Ovary (tissue), 9 donors: ENCODE results near the gene ANGPTL4. TPM values are rescaled to one million over a fixed set of nuclear protein-coding genes. Genes with fewer than 3 reads are reported as not detected.

Source experiments
- DNase-seq, 5 donors: peaks; one replicate each; pipeline ENCODE4 v3.0.0-alpha.2; 2019 to 2020
- H3K27ac ChIP-seq, 2 donors: fragments of 200-600 bp; one replicate each; pipeline versions ENCODE4 v1.5.1 to v1.8.0; 2019 to 2022
- H3K27me3 ChIP-seq: fragments of 200-600 bp; one replicate; pipeline ENCODE4 v1.8.0; 2022
- H3K36me3 ChIP-seq: fragments of 200-600 bp; sonication (generic); one replicate; pipeline ENCODE4 v1.5.1; 2019
- H3K4me1 ChIP-seq: one replicate; pipeline ENCODE4 v1.8.1; 2013; ENCODE audit warnings: mild to moderate bottlenecking, moderate library complexity; ENCODE audit not compliant: insufficient read depth
- H3K4me3 ChIP-seq: fragments of 200-600 bp; sonication (generic); one replicate; pipeline ENCODE4 v1.5.1; 2017
- H3K9me3 ChIP-seq, 2 donors: fragments of 200-600 bp in 1 of 2; sonication (generic) in 1 of 2; one replicate each; pipeline versions ENCODE4 v1.5.1 to v1.8.1; 2013 to 2019; ENCODE audit warnings: mild to moderate bottlenecking in 1 of 2, moderate library complexity in 1 of 2
- CTCF ChIP-seq, 3 donors: fragments of 450-650 bp in 2 of 3; fragments of 200-600 bp in 1 of 3; IDR thresholded peaks; one replicate each; pipeline versions ENCODE4 v1.5.1 to v1.8.0; 2016 to 2022; ENCODE audit warnings: antibody characterized with exemption in 3 of 3, mild to moderate bottlenecking in 1 of 3
- EP300 ChIP-seq: sonication (generic); formaldehyde crosslinking; IDR thresholded peaks from one replicate; pipeline ENCODE4 v1.6.1; 2017; ENCODE audit warnings: antibody characterized with exemption
- POLR2A ChIP-seq: fragments of 450-650 bp; IDR thresholded peaks from one replicate; pipeline ENCODE4 v1.6.1; 2017; ENCODE audit warnings: antibody characterized with exemption, mild to moderate bottlenecking, moderate library complexity
- WGBS, 3 donors: extraction: QIAGEN DNeasy Blood & Tissue Kit in 1 of 3; methylation state at CpG; one replicate each; pipeline versions ENCODE4 v1.1.5 to v1.1.7; 2013 to 2017; 5-methylcytosine and 5-hydroxymethylcytosine counted together
- intact Hi-C, 4 donors: fragments of 100-400 bp; cut with DNase I; formaldehyde crosslinking; loops; one replicate each; pipeline versions ENCODE4 v1.11.0 to v1.15.1; 2022 to 2023
- polyA plus RNA-seq, 2 donors: library from polyadenylated mRNA; stranded (reverse); fragments of 200-250 nt in 1 of 2; fragments of 350-450 nt in 1 of 2; fragmentation: Illumina TruSeq in 1 of 2; extraction: RNeasy Lipid Tissue Mini Kit (QIAGEN cat#74804) in 1 of 2; gene quantifications; one replicate each; pipeline ENCODE4 v1.2.3, GENCODE V29; 2013 to 2014
- total RNA-seq, 7 donors: library from RNA; depleted of rRNA in 2 of 7; stranded (reverse); fragments of >200 nt in 2 of 7; fragmentation: NEBNext Ultra II Directional in 3 of 7; extraction: Animal tissue kit (Norgen Biotek cat#: 25700) in 3 of 7; gene quantifications; one replicate each; pipeline versions ENCODE4 v1.1.0 to v1.2.4, GENCODE V29; 2016 to 2023
- donor health status: DM: no; HTN: no; CAD: no; lungs with moderate emphysema.
- donor health status: DM: no; HTN: no; CAD: no.
- donor health status: Bipolar disorder and iron deficiency.
- donor health status: DM: yes; HTN: yes; CAD: no.
- donor health status: DM: no; HTN: no; CAD: no.
- donor health status: DM: yes; HTN: yes; CAD: no.

The ANGPTL4 gene
- total and polyA plus RNA-seq, 9 donors: 0.71 to 35.0 (median 3.0) TPM

GRCh38 chr19:8322638-8322997 is 41.3 kb upstream of the ANGPTL4 start:
- Histone ChIP-seq H3K27me3 (no peaks in the 10 kb centered on the region), H3K27ac (no peak overlapping the region), H3K4me3 (peak overlapping the region; percentile 80), H3K4me1 (peaks cover 8% of the 10 kb centered on the region), H3K36me3 (no peaks in the 10 kb centered on the region), H3K9me3 (no peaks in the 10 kb centered on the region)
- intact Hi-C loops: no loop called here
- 50 to 55% (median 52%) methylated on average over 7 of the region's 7 CpGs for WGBS, 3 donors
- no peak for TF ChIP-seq POLR2A
- no peak for DNase-seq

GRCh38 chr19:8323781-8324185 is 40.2 kb upstream of the ANGPTL4 start:
- intact Hi-C loops: no loop called here
- Histone ChIP-seq H3K9me3 (no peaks in the 10 kb centered on the region), H3K4me1 (peaks cover 8% of the 10 kb centered on the region), H3K27ac (no peak overlapping the region), H3K27me3 (no peaks in the 10 kb centered on the region), H3K4me3 (no peak overlapping the region), H3K36me3 (no peaks in the 10 kb centered on the region)
- TF ChIP-seq POLR2A: no peak
- no peak for TF ChIP-seq CTCF (IDR thresholded peaks at IDR 0.05)
- TF ChIP-seq EP300: no peak
- DNase-seq: no peak
- 76 to 100% (median 88%) methylated on average over 1 of the region's 1 CpG for WGBS, 3 donors

- peak in 1 of 5 donors; percentile 57 for DNase-seq
- no peak overlapping the region for H3K27ac ChIP-seq
Observed at GRCh38 chr19:8324186-8325050, 39.5 kb upstream of the ANGPTL4 start.

GRCh38 chr19:8325454-8325853 is 38.5 kb upstream of the ANGPTL4 start:
- H3K27me3 ChIP-seq: no peaks in the 10 kb centered on the region
- no peaks in the 10 kb centered on the region for H3K36me3 ChIP-seq
- no peaks in the 10 kb centered on the region for H3K9me3 ChIP-seq
- TF ChIP-seq CTCF (IDR thresholded peaks at IDR 0.05) (no peak), EP300 (no peak)
- H3K4me1 ChIP-seq: peaks cover 8% of the 10 kb centered on the region
- intact Hi-C loops: no loop called here
- no peak for DNase-seq
- H3K4me3 ChIP-seq: no peak overlapping the region
- H3K27ac ChIP-seq: no peak overlapping the region
- WGBS, 3 donors: 88 to 97% (median 91%) methylated on average over 3 of the region's 3 CpGs

More at GRCh38 chr19:8324186-8325050, 39.5 kb upstream of the ANGPTL4 start:
- Histone ChIP-seq H3K4me1 (peaks cover 8% of the 10 kb centered on the region), H3K36me3 (no peaks in the 10 kb centered on the region), H3K27me3 (no peaks in the 10 kb centered on the region), H3K9me3 (no peaks in the 10 kb centered on the region), H3K4me3 (no peak overlapping the region)
- no peak for TF ChIP-seq POLR2A
- TF ChIP-seq EP300: no peak
- TF ChIP-seq CTCF (IDR thresholded peaks at IDR 0.05): no peak
- intact Hi-C loops: no loop called here
- 61 to 69% (median 66%) methylated on average over 17 of the region's 17 CpGs for WGBS, 3 donors

- no peaks in the 10 kb centered on the region for H3K9me3 ChIP-seq
- WGBS, 3 donors: 54 to 90% (median 84%) methylated on average over 3 of the region's 3 CpGs
- peaks cover 5% of the 10 kb centered on the region for H3K27me3 ChIP-seq
- no peaks in the 10 kb centered on the region for H3K4me1 ChIP-seq
- no peak for DNase-seq
- TF ChIP-seq CTCF (IDR thresholded peaks at IDR 0.05) (no peak), EP300 (no peak), POLR2A (no peak)
- no peak overlapping the region for H3K4me3 ChIP-seq
- H3K36me3 ChIP-seq: no peaks in the 10 kb centered on the region
- H3K27ac ChIP-seq: no peak overlapping the region
- intact Hi-C loops: no loop called here
Observed at GRCh38 chr19:8329996-8330395, 34.0 kb upstream of the ANGPTL4 start.
